RCC 7860 (cell line): ENCODE measurements around the gene BCAP31.
A peak's percentile ranks its signal among the peaks of the same experiment; 100 is the strongest.

ENCODE experiments used
- DNase-seq: peaks from one replicate; pipeline ENCODE4 v3.0.0-alpha.2; 2015; ENCODE audit warnings: low spot score
- FAIRE-seq: peaks from 2 replicates; lab custom pipeline; 2012; peaks lifted over from hg19 to GRCh38; lab: Jason Lieb, UNC

Gene BCAP31

GRCh38 chrX:153724252-153725038 lies at the start of gene BCAP31, which contains the start of gene ABCD1:
Gene BCAP31, minus strand, starts transcription at chrX:153724387. Its CDS starts 1,143 bp downstream, at chrX:153723244.
Gene ABCD1, plus strand, starts transcription at chrX:153724856. Its CDS starts 411 bp downstream, at chrX:153725267.
- peak; percentile 55 for FAIRE-seq

GRCh38 chrX:153773218-153773611 lies 49.0 kb upstream of the BCAP31 start:
- no peak for FAIRE-seq
- no peak for DNase-seq

More at GRCh38 chrX:153724252-153725038, at the start of gene BCAP31, which contains the start of gene ABCD1:
- DNase-seq: peak; percentile 76

GRCh38 chrX:153772316-153773217 lies 48.4 kb upstream of the BCAP31 start:
- FAIRE-seq (no peak), DNase-seq (no peak)

- DNase-seq: no peak
- no peak for FAIRE-seq
Measured at GRCh38 chrX:153771415-153772315, 47.5 kb upstream of the BCAP31 start.

GRCh38 chrX:153770601-153771414 lies 46.6 kb upstream of the BCAP31 start:
- FAIRE-seq: no peak
- DNase-seq: no peak

- FAIRE-seq: no peak
- no peak for DNase-seq
Measured at GRCh38 chrX:153769865-153770600, 45.8 kb upstream of the BCAP31 start.

- no peak for DNase-seq
Measured at GRCh38 chrX:153769158-153769864, 45.1 kb upstream of the BCAP31 start.

GRCh38 chrX:153768311-153769157 lies 44.3 kb upstream of the BCAP31 start:
- FAIRE-seq (no peak), DNase-seq (no peak)

More at GRCh38 chrX:153769158-153769864, 45.1 kb upstream of the BCAP31 start:
- no peak for FAIRE-seq

- DNase-seq (no peak), FAIRE-seq (no peak)
Measured at GRCh38 chrX:153767674-153768055, 43.5 kb upstream of the BCAP31 start.

GRCh38 chrX:153766871-153767673 lies 42.9 kb upstream of the BCAP31 start:
- no peak for DNase-seq

GRCh38 chrX:153766098-153766817 lies 42.1 kb upstream of the BCAP31 start:
- FAIRE-seq (peak; percentile 31), DNase-seq (peak; percentile 65)

More at GRCh38 chrX:153766871-153767673, 42.9 kb upstream of the BCAP31 start:
- no peak for FAIRE-seq

GRCh38 chrX:153765138-153766079 lies 41.2 kb upstream of the BCAP31 start:
- DNase-seq: peak; percentile 10

GRCh38 chrX:153764786-153765137 lies 40.6 kb upstream of the BCAP31 start:
- no peak for DNase-seq
- FAIRE-seq: no peak

More at GRCh38 chrX:153765138-153766079, 41.2 kb upstream of the BCAP31 start:
- FAIRE-seq: no peak

- peak; percentile 64 for DNase-seq
- peak; percentile 73 for FAIRE-seq
Measured at GRCh38 chrX:153763989-153764755, 40.0 kb upstream of the BCAP31 start, which contains the start of gene PLXNB3. Gene PLXNB3, plus strand, starts transcription at chrX:153764249. Its CDS starts 1,287 bp downstream, at chrX:153765536.
